ENCODE measurements around the gene IGFL4.

The IGFL4 gene

GRCh38 chr19:46076031-46076880 lies 35.5 kb upstream of the IGFL4 start:
- Histone ChIP-seq H3K4me3 (ENCODE audit: low read length) (no peak overlapping the region), H3K9me3 (ENCODE audit: control insufficient read depth, low read length) (no peaks in the 10 kb centered on the region), H3K27me3 (ENCODE audit: control insufficient read depth, insufficient read depth, low read length) (peaks cover 42% of the 10 kb centered on the region), H3K36me3 (ENCODE audit: control insufficient read depth, insufficient read depth, low read length) (no peaks in the 10 kb centered on the region), H3K9ac (ENCODE audit: low read length) (no peak overlapping the region), H3K4me1 (ENCODE audit: control insufficient read depth, insufficient read depth, low read length) (peaks cover 9% of the 10 kb centered on the region)

- Histone ChIP-seq H3K4me1 (ENCODE audit: control insufficient read depth, insufficient read depth, low read length) (peaks cover 9% of the 10 kb centered on the region), H3K27me3 (ENCODE audit: control insufficient read depth, insufficient read depth, low read length) (peaks cover 37% of the 10 kb centered on the region), H3K9me3 (ENCODE audit: control insufficient read depth, low read length) (no peaks in the 10 kb centered on the region), H3K4me3 (ENCODE audit: low read length) (no peak overlapping the region), H3K9ac (ENCODE audit: low read length) (no peak overlapping the region), H3K36me3 (ENCODE audit: control insufficient read depth, insufficient read depth, low read length) (no peaks in the 10 kb centered on the region)
Observed at GRCh38 chr19:46073268-46073922, 32.6 kb upstream of the IGFL4 start.

- Histone ChIP-seq H3K9me3 (ENCODE audit: control insufficient read depth, low read length) (no peaks in the 10 kb centered on the region), H3K27me3 (ENCODE audit: control insufficient read depth, insufficient read depth, low read length) (peaks cover 15% of the 10 kb centered on the region), H3K36me3 (ENCODE audit: control insufficient read depth, insufficient read depth, low read length) (no peaks in the 10 kb centered on the region), H3K9ac (ENCODE audit: low read length) (no peak overlapping the region), H3K4me1 (ENCODE audit: control insufficient read depth, insufficient read depth, low read length) (no peaks in the 10 kb centered on the region), H3K4me3 (ENCODE audit: low read length) (no peak overlapping the region)
Observed at GRCh38 chr19:46069806-46070341, 29.1 kb upstream of the IGFL4 start.

- H3K4me1 ChIP-seq (ENCODE audit: control insufficient read depth, insufficient read depth, low read length): no peaks in the 10 kb centered on the region
- H3K27me3 ChIP-seq (ENCODE audit: control insufficient read depth, insufficient read depth, low read length): peaks cover 15% of the 10 kb centered on the region
- H3K4me3 ChIP-seq (ENCODE audit: low read length): no peak overlapping the region
- H3K9ac ChIP-seq (ENCODE audit: low read length): no peak overlapping the region
- H3K36me3 ChIP-seq (ENCODE audit: control insufficient read depth, insufficient read depth, low read length): no peaks in the 10 kb centered on the region
- H3K9me3 ChIP-seq (ENCODE audit: control insufficient read depth, low read length): no peaks in the 10 kb centered on the region
Observed at GRCh38 chr19:46068345-46069258, 27.8 kb upstream of the IGFL4 start.

GRCh38 chr19:46067691-46068090 lies 26.9 kb upstream of the IGFL4 start:
- H3K9ac ChIP-seq (ENCODE audit: low read length): no peak overlapping the region
- H3K9me3 ChIP-seq (ENCODE audit: control insufficient read depth, low read length): no peaks in the 10 kb centered on the region
- no peak overlapping the region for H3K4me3 ChIP-seq (ENCODE audit: low read length)
- H3K4me1 ChIP-seq (ENCODE audit: control insufficient read depth, insufficient read depth, low read length): no peaks in the 10 kb centered on the region
- H3K36me3 ChIP-seq (ENCODE audit: control insufficient read depth, insufficient read depth, low read length): no peaks in the 10 kb centered on the region
- peaks cover 15% of the 10 kb centered on the region for H3K27me3 ChIP-seq (ENCODE audit: control insufficient read depth, insufficient read depth, low read length)

GRCh38 chr19:46066471-46066870 lies 25.7 kb upstream of the IGFL4 start:
- Histone ChIP-seq H3K9ac (ENCODE audit: low read length) (no peak overlapping the region), H3K27me3 (ENCODE audit: control insufficient read depth, insufficient read depth, low read length) (peaks cover 12% of the 10 kb centered on the region), H3K9me3 (ENCODE audit: control insufficient read depth, low read length) (no peaks in the 10 kb centered on the region), H3K4me1 (ENCODE audit: control insufficient read depth, insufficient read depth, low read length) (no peaks in the 10 kb centered on the region), H3K36me3 (ENCODE audit: control insufficient read depth, insufficient read depth, low read length) (no peaks in the 10 kb centered on the region), H3K4me3 (ENCODE audit: low read length) (no peak overlapping the region)

- H3K36me3 ChIP-seq (ENCODE audit: control insufficient read depth, insufficient read depth, low read length): no peaks in the 10 kb centered on the region
- H3K4me3 ChIP-seq (ENCODE audit: low read length): no peak overlapping the region
- H3K9me3 ChIP-seq (ENCODE audit: control insufficient read depth, low read length): no peaks in the 10 kb centered on the region
- H3K4me1 ChIP-seq (ENCODE audit: control insufficient read depth, insufficient read depth, low read length): no peaks in the 10 kb centered on the region
- peaks cover 8% of the 10 kb centered on the region for H3K27me3 ChIP-seq (ENCODE audit: control insufficient read depth, insufficient read depth, low read length)
- H3K9ac ChIP-seq (ENCODE audit: low read length): no peak overlapping the region
Observed at GRCh38 chr19:46065486-46066071, 24.8 kb upstream of the IGFL4 start.

- Histone ChIP-seq H3K27me3 (ENCODE audit: control insufficient read depth, insufficient read depth, low read length) (peaks cover 16% of the 10 kb centered on the region), H3K36me3 (ENCODE audit: control insufficient read depth, insufficient read depth, low read length) (no peaks in the 10 kb centered on the region), H3K4me3 (ENCODE audit: low read length) (no peak overlapping the region), H3K4me1 (ENCODE audit: control insufficient read depth, insufficient read depth, low read length) (no peaks in the 10 kb centered on the region), H3K9me3 (ENCODE audit: control insufficient read depth, low read length) (no peaks in the 10 kb centered on the region), H3K9ac (ENCODE audit: low read length) (no peak overlapping the region)
Observed at GRCh38 chr19:46063201-46063600, 22.4 kb upstream of the IGFL4 start.

GRCh38 chr19:46060012-46060411 lies 19.2 kb upstream of the IGFL4 start:
- Histone ChIP-seq H3K36me3 (ENCODE audit: control insufficient read depth, insufficient read depth, low read length) (no peaks in the 10 kb centered on the region), H3K9ac (ENCODE audit: low read length) (no peak overlapping the region), H3K4me3 (ENCODE audit: low read length) (no peak overlapping the region), H3K27me3 (ENCODE audit: control insufficient read depth, insufficient read depth, low read length) (peaks cover 14% of the 10 kb centered on the region), H3K4me1 (ENCODE audit: control insufficient read depth, insufficient read depth, low read length) (no peaks in the 10 kb centered on the region), H3K9me3 (ENCODE audit: control insufficient read depth, low read length) (no peaks in the 10 kb centered on the region)

GRCh38 chr19:46058778-46059177 lies 18.0 kb upstream of the IGFL4 start:
- Histone ChIP-seq H3K36me3 (ENCODE audit: control insufficient read depth, insufficient read depth, low read length) (no peaks in the 10 kb centered on the region), H3K4me1 (ENCODE audit: control insufficient read depth, insufficient read depth, low read length) (no peaks in the 10 kb centered on the region), H3K9ac (ENCODE audit: low read length) (no peak overlapping the region), H3K27me3 (ENCODE audit: control insufficient read depth, insufficient read depth, low read length) (peaks cover 14% of the 10 kb centered on the region), H3K9me3 (ENCODE audit: control insufficient read depth, low read length) (no peaks in the 10 kb centered on the region), H3K4me3 (ENCODE audit: low read length) (no peak overlapping the region)

GRCh38 chr19:46056536-46056935 lies 15.7 kb upstream of the IGFL4 start:
- peaks cover 14% of the 10 kb centered on the region for H3K27me3 ChIP-seq (ENCODE audit: control insufficient read depth, insufficient read depth, low read length)
- H3K9ac ChIP-seq (ENCODE audit: low read length): no peak overlapping the region
- H3K4me3 ChIP-seq (ENCODE audit: low read length): no peak overlapping the region

More at GRCh38 chr19:46056536-46056935, 15.7 kb upstream of the IGFL4 start:
- no peaks in the 10 kb centered on the region for H3K36me3 ChIP-seq (ENCODE audit: control insufficient read depth, insufficient read depth, low read length)
- H3K9me3 ChIP-seq (ENCODE audit: control insufficient read depth, low read length): no peaks in the 10 kb centered on the region
- H3K4me1 ChIP-seq (ENCODE audit: control insufficient read depth, insufficient read depth, low read length): no peaks in the 10 kb centered on the region
